Stimulated activated naive CD8-positive, alpha-beta T cell treated with anti-CD3 and anti-CD28 coated beads, Interleukin-15, Interleukin-2, amounts not matched to agents 100 ng/mL and 50 ng/mL, for 24 hours (primary cell): Measurements from ENCODE around the gene ZSWIM3.

Source experiments
- H3K27ac Mint-ChIP-seq: one replicate; pipeline ENCODE4 v1.8.0; 2021; ENCODE audit warnings: mild to moderate bottlenecking, mixed read lengths
- H3K27me3 Mint-ChIP-seq: one replicate; pipeline ENCODE4 v1.8.0; 2021; ENCODE audit warnings: mixed read lengths
- H3K36me3 Mint-ChIP-seq: one replicate; pipeline ENCODE4 v1.8.0; 2021; ENCODE audit warnings: low read depth, mixed read lengths
- H3K4me1 Mint-ChIP-seq: one replicate; pipeline ENCODE4 v1.8.0; 2021; ENCODE audit warnings: low read depth, mixed read lengths
- H3K4me3 Mint-ChIP-seq: one replicate; pipeline ENCODE4 v1.8.0; 2021; ENCODE audit warnings: mild to moderate bottlenecking, mixed read lengths
- H3K9me3 Mint-ChIP-seq: one replicate; pipeline ENCODE4 v1.8.0; 2021; ENCODE audit warnings: mixed read lengths

ZSWIM3 gene

DNA sequence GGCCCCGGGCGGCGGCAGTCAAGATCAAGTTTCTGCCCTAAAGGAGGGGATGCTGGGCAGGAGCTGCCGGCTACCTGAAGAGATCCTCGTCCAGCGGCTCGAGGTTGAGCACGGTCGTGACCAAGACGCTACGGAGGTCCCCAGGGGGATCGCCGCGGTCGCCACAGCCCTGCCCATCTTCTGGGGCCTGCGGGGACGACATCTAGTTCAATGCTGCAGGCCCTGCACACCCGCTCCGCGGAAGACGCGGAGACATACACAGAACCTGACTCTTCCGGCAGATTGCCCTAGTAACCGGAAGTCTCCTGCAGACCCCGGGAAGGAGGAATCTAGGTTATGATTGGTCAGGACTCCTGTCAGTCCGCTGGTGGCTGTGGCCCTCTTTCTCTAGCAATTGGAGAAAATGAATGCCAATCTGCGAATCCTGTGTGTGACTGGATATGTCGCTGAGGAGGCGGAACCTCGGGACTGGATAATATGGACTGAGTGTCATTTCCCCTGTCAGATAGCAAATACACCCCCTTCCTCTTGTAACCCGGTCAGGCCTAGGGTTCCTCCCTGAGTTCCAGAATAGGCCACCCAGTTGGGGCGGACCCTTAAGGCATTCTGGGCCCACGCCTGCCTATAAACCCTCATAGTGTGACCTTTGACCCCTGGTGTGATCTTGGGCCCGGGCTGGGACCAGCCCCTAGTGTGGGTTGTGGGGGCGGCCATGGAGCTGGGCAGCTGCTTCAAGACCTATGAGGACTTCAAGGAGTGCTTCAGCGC is at the start of gene ZSWIM3, which contains the start of gene ACOT8:
ZSWIM3 (plus strand) TSS at position 501 of the 768 bp plus-strand sequence; CDS start at position 713, 212 bp downstream.
ACOT8 (minus strand) TSS at position 279 of the 768 bp plus-strand sequence; CDS start at position 202, 77 bp downstream.
- H3K4me1 Mint-ChIP-seq: peaks cover 39% of the 10 kb centered on the region
- no peaks in the 10 kb centered on the region for H3K27me3 Mint-ChIP-seq
- H3K36me3 Mint-ChIP-seq: peaks cover 10% of the 10 kb centered on the region
- peak within 1 kb of the TSS; percentile 95 for H3K27ac Mint-ChIP-seq
- no peaks in the 10 kb centered on the region for H3K9me3 Mint-ChIP-seq
- H3K4me3 Mint-ChIP-seq: peak within 1 kb of the TSS; percentile 91

DNA sequence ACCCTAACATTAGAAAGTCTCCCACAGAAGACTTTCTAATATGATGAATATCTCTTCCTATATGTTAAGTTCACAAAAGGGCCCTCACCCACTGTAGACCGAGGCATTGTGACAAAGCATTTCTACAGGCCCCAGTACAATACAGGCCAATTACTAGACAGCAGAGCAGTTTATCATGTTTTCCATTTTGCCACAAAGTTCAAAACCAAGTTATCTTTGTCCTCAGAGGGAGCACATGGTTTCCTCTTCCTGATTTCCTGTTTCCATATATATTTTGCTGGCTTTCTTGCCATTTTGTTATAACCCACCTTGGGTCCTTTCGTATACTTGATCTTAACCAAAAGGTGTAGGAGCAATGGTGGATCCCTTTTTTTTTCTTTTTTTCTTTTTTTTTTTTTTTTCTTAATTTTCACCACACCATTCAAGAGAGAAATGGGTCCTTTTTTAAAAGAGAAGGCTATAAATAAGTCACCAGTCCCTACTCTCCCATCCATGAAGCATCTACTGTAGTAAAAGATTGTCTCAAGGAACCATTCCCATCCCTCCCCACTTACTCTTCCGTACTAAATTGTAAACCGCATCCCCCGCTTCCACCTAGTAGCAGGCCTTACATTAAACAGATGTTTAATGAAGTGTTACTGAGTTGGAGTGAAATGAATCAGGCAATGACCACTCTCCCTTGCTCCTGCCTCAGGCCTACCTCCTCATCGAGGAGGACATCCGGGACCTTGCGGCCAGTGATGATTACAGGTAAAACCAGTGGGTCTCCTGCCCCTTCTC is 47.0 kb upstream of the ZSWIM3 start:
- no peaks in the 10 kb centered on the region for H3K9me3 Mint-ChIP-seq
- peaks cover 18% of the 10 kb centered on the region for H3K4me1 Mint-ChIP-seq
- H3K27ac Mint-ChIP-seq: peak overlapping the region; percentile 2
- H3K36me3 Mint-ChIP-seq: peaks cover 47% of the 10 kb centered on the region
- no peaks in the 10 kb centered on the region for H3K27me3 Mint-ChIP-seq
- H3K4me3 Mint-ChIP-seq: no peak overlapping the region

DNA sequence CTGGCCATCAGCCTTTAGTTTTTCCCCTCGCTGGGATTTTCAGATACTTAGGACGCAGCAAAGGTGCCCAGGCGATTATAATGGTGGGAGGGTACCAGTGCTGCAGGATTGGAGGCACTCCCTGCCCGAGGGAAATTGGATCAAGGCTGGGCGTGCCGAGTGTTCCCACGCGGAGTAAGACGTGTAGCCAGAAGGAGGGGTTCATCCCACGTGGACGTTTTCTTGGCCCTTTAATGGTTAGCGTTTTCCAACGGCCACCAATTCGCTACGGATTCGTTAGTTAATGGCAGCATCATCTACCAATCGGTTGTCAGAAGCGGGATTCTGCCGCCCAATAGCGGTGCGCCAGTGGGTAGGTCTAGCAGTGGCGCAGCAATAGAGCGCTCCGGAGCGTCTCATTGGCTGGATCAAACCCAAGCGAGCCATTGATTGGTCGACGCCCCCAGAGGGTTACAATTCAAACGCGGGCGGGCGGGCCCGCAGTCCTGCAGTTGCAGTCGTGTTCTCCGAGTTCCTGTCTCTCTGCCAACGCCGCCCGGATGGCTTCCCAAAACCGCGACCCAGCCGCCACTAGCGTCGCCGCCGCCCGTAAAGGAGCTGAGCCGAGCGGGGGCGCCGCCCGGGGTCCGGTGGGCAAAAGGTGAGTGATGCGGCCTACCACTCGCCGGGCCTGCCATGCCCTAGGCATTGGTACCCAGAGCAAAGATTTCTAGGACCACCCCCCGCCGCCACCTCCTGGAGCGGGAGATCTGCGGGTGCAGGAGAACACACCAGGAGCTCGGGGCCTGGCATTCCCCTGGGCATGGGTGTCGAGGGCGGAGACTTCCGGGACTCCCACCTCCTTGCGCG is 45.0 kb upstream of the ZSWIM3 start, which contains the start of gene UBE2C:
UBE2C (plus strand) TSS at position 488 of the 849 bp plus-strand sequence; CDS start at position 540, 52 bp downstream.
- peaks cover 51% of the 10 kb centered on the region for H3K36me3 Mint-ChIP-seq
- H3K4me1 Mint-ChIP-seq: peaks cover 22% of the 10 kb centered on the region
- H3K9me3 Mint-ChIP-seq: no peaks in the 10 kb centered on the region
- H3K4me3 Mint-ChIP-seq: peak within 1 kb of the TSS; percentile 93
- peak within 1 kb of the TSS; percentile 82 for H3K27ac Mint-ChIP-seq
- no peaks in the 10 kb centered on the region for H3K27me3 Mint-ChIP-seq

DNA sequence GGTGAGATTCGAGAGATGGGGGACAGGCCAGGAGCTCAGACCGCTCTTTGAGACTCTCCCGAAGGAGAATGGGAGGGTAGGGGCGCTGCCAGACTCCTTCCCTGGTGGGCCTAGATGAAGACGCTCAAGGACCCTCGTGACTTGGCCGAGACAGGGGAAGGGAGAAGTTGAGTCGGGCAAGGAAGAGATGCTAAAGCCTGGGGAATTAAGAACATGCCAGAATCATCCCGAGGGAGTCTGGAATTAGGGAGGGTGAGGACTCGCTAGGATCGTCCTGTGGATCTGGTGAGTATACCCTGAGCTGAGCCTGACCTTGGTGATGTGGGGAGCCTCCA is 44.4 kb upstream of the ZSWIM3 start:
- no peaks in the 10 kb centered on the region for H3K27me3 Mint-ChIP-seq
- peaks cover 53% of the 10 kb centered on the region for H3K36me3 Mint-ChIP-seq
- no peaks in the 10 kb centered on the region for H3K9me3 Mint-ChIP-seq
- H3K27ac Mint-ChIP-seq: peak overlapping the region; percentile 82
- H3K4me3 Mint-ChIP-seq: peak overlapping the region; percentile 93
- peaks cover 22% of the 10 kb centered on the region for H3K4me1 Mint-ChIP-seq

DNA sequence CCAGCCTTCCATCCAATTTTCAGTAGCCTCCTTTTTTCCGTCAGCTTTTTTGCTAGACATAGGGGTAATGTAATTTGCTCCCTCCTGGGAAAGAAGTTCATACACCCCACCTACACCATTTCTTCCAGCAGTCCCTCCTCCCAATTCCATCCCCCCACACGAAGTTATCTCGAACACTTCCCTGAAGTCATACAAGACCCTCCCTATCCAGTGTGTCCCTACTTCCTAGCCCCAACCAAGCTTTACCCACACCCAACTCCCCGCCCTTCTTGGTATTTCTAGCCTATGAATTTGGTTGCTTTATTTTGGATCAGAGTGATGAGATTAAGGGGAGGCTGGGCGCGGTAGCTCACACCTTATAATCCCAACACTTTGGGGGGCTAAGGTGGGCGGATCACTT is 43.9 kb upstream of the ZSWIM3 start:
- H3K36me3 Mint-ChIP-seq: peaks cover 51% of the 10 kb centered on the region

DNA sequence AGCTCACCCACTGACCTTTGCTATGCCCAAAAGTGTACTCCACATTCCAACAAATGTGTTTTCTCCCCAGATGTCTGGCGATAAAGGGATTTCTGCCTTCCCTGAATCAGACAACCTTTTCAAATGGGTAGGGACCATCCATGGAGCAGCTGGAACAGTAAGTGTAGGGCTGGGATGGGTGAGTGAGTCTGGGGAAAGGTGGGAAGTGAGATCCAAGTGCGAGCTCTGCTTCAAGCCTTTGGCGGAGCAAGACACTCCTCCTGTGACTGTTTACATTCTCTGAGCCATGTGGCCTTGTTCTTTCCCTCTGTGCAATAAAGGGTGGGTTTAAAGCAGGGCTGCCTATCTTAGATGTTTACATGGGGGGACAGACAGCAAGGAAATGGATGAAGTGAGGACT is 43.1 kb upstream of the ZSWIM3 start:
- Mint-ChIP-seq H3K4me3 (no peak overlapping the region), H3K9me3 (no peaks in the 10 kb centered on the region), H3K27me3 (no peaks in the 10 kb centered on the region), H3K36me3 (peaks cover 51% of the 10 kb centered on the region), H3K27ac (no peak overlapping the region), H3K4me1 (peaks cover 22% of the 10 kb centered on the region)

More for the DNA sequence above, 43.9 kb upstream of the ZSWIM3 start:
- H3K27me3 Mint-ChIP-seq: no peaks in the 10 kb centered on the region
- peak overlapping the region; percentile 82 for H3K27ac Mint-ChIP-seq
- no peaks in the 10 kb centered on the region for H3K9me3 Mint-ChIP-seq
- H3K4me1 Mint-ChIP-seq: peaks cover 22% of the 10 kb centered on the region
- H3K4me3 Mint-ChIP-seq: peak overlapping the region; percentile 93

DNA sequence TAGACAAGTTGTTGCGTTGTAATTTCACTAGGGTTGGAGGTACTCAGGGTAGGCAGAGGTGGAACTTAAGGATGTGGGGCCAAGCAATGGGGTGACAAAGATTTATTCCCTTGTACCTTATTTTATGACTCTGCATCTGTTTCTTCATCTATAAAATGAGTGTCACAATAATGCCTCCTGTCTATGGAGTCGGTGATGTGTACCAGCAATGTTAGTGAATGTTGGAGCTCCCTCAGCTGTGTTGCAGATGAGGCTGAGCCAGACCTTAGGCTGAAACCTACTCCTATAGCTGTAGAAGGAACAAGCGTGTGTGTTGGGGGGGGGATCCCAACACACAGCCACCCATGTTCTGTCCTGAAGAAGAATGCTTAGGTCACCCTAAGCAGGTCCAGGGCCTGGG is 40.5 kb upstream of the ZSWIM3 start:
- Mint-ChIP-seq H3K4me1 (peaks cover 18% of the 10 kb centered on the region), H3K4me3 (no peak overlapping the region)

DNA sequence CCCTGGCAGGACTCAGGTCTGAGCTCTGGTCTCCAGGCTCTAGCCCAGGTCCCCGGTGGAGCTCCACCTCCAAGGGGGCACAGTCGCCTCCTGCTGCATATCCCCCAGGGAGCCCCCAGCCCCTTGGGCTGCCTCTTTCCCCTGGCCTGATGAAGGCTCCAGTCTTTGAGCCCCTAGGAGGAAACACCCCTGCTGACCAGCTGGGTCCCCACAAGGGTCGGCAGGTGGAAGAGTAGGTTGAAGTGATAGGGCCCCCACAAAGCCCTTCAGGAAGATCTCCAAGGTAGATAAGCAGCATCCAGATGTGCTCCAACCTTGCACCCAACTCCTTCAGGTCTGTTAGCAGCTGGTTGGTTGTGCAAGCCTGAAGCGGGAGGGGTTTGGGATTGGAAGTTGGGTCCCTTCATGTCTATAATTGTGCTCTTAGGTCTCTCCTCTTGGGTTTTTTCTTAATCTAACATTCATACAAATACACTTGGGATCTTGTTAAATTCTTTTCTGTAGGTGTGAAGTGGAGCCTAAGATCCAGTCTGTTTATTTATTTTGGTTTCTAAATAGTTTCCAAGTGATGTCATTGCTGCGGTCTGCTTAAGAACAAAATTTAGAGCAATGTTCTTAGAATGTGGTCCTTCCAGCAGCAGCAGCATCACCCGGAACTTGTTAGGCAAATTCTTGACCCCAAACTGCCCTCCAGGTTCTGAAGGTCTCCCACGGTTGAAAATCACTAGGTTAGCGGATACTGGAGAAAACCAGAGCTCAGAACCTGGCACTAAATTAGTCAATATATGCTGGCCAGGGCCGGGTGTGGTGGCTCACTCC is 39.8 kb upstream of the ZSWIM3 start:
- peaks cover 12% of the 10 kb centered on the region for H3K27me3 Mint-ChIP-seq
- no peak overlapping the region for H3K4me3 Mint-ChIP-seq
- H3K4me1 Mint-ChIP-seq: peaks cover 15% of the 10 kb centered on the region
- H3K36me3 Mint-ChIP-seq: peaks cover 33% of the 10 kb centered on the region
- no peaks in the 10 kb centered on the region for H3K9me3 Mint-ChIP-seq
- H3K27ac Mint-ChIP-seq: no peak overlapping the region

More for the DNA sequence above, 40.5 kb upstream of the ZSWIM3 start:
- H3K27me3 Mint-ChIP-seq: peaks cover 5% of the 10 kb centered on the region
- peaks cover 34% of the 10 kb centered on the region for H3K36me3 Mint-ChIP-seq
- H3K27ac Mint-ChIP-seq: peak overlapping the region; percentile 16
- no peaks in the 10 kb centered on the region for H3K9me3 Mint-ChIP-seq

DNA sequence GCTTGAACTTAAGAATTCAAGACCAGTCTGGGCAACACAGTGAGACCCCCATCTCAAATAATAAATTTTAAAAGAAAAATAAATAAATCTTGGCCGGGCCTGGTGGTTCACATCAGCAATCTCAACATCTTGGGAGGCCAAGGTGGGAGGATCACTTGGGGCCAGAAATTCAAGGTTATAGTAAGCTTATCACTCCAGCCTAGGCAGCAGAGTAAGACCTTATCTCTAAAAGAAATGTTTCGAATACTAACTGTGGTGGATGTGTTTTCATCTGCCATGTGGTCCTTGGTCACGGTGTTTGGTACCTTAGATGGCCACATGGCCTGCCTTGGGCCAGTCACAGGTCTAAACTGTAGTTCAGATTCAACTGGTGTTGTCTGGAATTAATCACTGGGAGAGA is 39.2 kb upstream of the ZSWIM3 start:
- H3K9me3 Mint-ChIP-seq: no peaks in the 10 kb centered on the region

DNA sequence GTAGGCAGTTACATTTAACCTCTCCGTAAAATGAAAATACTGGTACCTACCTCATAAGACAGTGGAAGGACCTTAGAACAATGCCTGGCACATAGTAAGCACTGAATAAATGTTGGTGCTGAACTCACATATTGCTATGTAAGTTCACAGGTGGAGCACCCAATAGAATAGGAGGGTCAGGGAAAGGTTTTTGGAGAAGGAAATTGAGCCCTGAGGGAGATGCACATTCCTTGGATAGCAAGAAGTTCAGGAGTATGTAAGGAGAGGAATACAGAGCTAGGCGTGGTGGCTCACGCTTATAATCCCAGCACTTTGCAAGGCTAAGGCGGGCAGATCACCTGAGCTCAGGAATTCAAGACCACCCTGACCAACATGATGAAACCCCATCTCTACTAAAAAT is 37.9 kb upstream of the ZSWIM3 start:
- Mint-ChIP-seq H3K9me3 (no peaks in the 10 kb centered on the region), H3K27me3 (peaks cover 31% of the 10 kb centered on the region), H3K36me3 (peaks cover 18% of the 10 kb centered on the region), H3K27ac (no peak overlapping the region), H3K4me1 (peaks cover 14% of the 10 kb centered on the region), H3K4me3 (no peak overlapping the region)

More for the DNA sequence above, 39.2 kb upstream of the ZSWIM3 start:
- Mint-ChIP-seq H3K36me3 (peaks cover 27% of the 10 kb centered on the region), H3K27ac (no peak overlapping the region), H3K4me1 (peaks cover 10% of the 10 kb centered on the region), H3K4me3 (no peak overlapping the region), H3K27me3 (peaks cover 18% of the 10 kb centered on the region)

DNA sequence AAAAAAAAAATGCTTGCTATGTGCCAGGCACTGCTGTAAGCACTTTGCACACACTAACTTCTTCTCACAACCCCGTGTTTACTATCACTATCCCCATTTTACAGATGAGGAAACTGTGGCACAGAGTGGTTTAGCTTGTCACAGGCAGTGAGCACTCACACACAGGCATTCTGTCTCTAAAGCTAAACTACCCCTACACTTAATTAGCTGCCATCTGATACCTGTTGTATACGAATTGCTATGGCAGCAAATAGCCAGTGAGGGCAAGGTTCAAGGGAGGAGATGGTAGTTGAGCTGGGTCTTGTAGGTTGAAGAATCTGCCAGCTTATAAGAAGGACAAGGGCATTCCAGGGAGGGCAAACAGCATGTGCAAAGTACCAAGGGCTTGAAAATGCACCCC is 35.5 kb upstream of the ZSWIM3 start:
- no peak overlapping the region for H3K27ac Mint-ChIP-seq
- peaks cover 31% of the 10 kb centered on the region for H3K27me3 Mint-ChIP-seq
- H3K4me3 Mint-ChIP-seq: no peak overlapping the region
- no peaks in the 10 kb centered on the region for H3K9me3 Mint-ChIP-seq
- peaks cover 5% of the 10 kb centered on the region for H3K36me3 Mint-ChIP-seq
- H3K4me1 Mint-ChIP-seq: peaks cover 11% of the 10 kb centered on the region

DNA sequence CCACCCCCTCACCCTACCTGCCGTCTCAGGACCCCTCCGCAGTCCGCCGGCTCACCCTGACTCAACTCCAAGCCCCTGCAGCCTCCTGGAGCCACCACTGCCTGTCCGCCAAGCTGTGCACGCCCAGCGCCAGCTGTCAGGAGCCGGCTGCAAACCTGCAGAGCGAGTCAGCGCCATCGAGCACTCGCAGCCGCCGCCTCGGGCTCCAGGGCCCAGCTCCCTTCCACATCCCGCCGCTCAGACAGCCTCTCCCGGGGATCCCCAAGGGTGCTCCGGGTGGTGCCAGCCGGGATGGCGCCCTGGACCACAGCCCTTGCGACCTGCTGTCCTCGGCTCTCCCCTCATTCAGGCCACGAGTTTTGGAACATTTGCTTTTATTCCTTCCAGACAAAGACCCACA is 34.6 kb upstream of the ZSWIM3 start:
- H3K4me3 Mint-ChIP-seq: no peak overlapping the region
- no peaks in the 10 kb centered on the region for H3K9me3 Mint-ChIP-seq
- peaks cover 31% of the 10 kb centered on the region for H3K27me3 Mint-ChIP-seq
- peaks cover 11% of the 10 kb centered on the region for H3K4me1 Mint-ChIP-seq
- H3K36me3 Mint-ChIP-seq: peaks cover under 1% of the 10 kb centered on the region
- no peak overlapping the region for H3K27ac Mint-ChIP-seq

DNA sequence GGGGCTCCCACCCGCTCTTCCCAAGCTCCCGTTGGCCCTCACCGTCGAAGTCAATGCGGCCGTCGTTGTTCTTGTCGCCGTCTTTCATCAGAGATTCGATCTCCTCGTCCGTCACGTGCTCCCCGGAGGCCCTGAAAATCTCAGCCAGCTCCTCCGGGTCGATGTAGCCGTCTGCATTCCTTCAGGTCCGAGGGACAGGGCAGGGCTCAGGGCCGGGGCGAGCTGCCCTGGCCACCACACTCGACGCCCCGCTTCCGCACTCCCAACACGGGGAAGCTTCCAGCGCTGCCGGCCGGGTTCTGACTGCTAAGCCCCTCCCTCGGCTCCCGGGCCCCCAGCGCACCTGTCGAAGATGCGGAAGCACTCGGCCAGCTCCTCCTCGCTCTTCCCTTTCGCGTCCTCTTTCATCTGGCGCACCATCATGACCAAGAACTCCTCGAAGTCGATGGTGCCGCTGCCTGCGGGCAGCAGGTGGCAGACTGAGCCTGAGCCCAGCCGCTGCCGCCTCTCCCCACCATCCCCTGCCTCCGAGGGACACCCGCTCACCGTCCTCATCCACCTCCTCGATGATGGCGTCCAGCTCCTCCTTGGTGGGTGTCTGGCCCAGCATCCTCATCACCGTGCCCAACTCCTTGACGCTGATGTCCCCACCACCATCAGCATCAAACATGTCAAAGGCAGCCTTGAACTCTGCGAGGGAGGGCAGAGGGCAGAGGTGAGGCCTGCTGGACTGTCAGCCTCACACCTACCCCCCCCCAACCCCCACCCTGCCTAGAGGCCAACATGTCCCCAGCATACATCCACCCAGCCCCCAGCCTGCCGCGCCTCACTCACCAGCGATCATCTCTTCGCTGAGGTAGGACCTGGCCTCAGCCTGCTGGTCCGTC is 33.2 kb upstream of the ZSWIM3 start:
- peak overlapping the region; percentile 66 for H3K27ac Mint-ChIP-seq
- peak overlapping the region; percentile 71 for H3K4me3 Mint-ChIP-seq
- H3K36me3 Mint-ChIP-seq: no peaks in the 10 kb centered on the region
- H3K9me3 Mint-ChIP-seq: no peaks in the 10 kb centered on the region
- peaks cover 11% of the 10 kb centered on the region for H3K4me1 Mint-ChIP-seq
- H3K27me3 Mint-ChIP-seq: peaks cover 31% of the 10 kb centered on the region
